ENCODE measurements around the gene PRUNE1. TPM values are rescaled to one million over a fixed set of nuclear protein-coding genes. Genes with fewer than 3 reads are reported as not detected.

PRUNE1 gene
- total RNA-seq, 4 donors from 2014 or later, result 16.5 to 24.2 (median 20.4) TPM

GRCh38 chr1:150974580-150975478 is 33.4 kb upstream of the PRUNE1 start, which contains the start of gene CERS2:
Gene CERS2 (minus strand): TSS chr1:150974835. CDS start chr1:150969090, 5,745 bp downstream.
- Histone ChIP-seq H3K4me1 (peaks cover 77% of the 10 kb centered on the region), H3K4me3 (peak within 1 kb of the TSS; percentile 69), H3K36me3 (no peaks in the 10 kb centered on the region), H3K27ac (peak within 1 kb of the TSS; percentile 97), H3K9me3 (no peaks in the 10 kb centered on the region), H3K27me3 (no peaks in the 10 kb centered on the region)
- peak; percentile 89 to 91 for DNase-seq (ENCODE audit: low spot score in 2 of 2)
- 21% methylated on average over 25 of the region's 106 CpGs for WGBS
- TF ChIP-seq EP300 (IDR thresholded peaks at IDR 0.05), result no peak
- TF ChIP-seq POLR2A (IDR thresholded peaks at IDR 0.05), result peak in 1 of 2 donors; percentile 65

GRCh38 chr1:150976401-150976821 is 31.8 kb upstream of the PRUNE1 start:
- no peak overlapping the region for H3K4me3 ChIP-seq
- peaks cover 69% of the 10 kb centered on the region for H3K4me1 ChIP-seq
- H3K9me3 ChIP-seq, result no peaks in the 10 kb centered on the region
- no peaks in the 10 kb centered on the region for H3K36me3 ChIP-seq
- TF ChIP-seq CTCF (IDR thresholded peaks at IDR 0.05) (no peak), POLR2AphosphoS5 (IDR thresholded peaks at IDR 0.05) (no peak), EP300 (IDR thresholded peaks at IDR 0.05) (no peak), POLR2A (IDR thresholded peaks at IDR 0.05) (no peak)
- H3K27me3 ChIP-seq, result no peaks in the 10 kb centered on the region
- peak overlapping the region; percentile 45 for H3K27ac ChIP-seq
- DNase-seq (ENCODE audit: low spot score in 2 of 2), result no peak
- WGBS, result 87% methylated on average over 9 of the region's 9 CpGs

- WGBS, result 36% methylated on average over 10 of the region's 11 CpGs
- DNase-seq (ENCODE audit: low spot score in 2 of 2), result peak in 1 of 2 donors; percentile 88
- H3K27ac ChIP-seq, result peak overlapping the region; percentile 45
- H3K4me1 ChIP-seq, result peaks cover 69% of the 10 kb centered on the region
- TF ChIP-seq POLR2A (IDR thresholded peaks at IDR 0.05) (peak in 1 of 2 donors; percentile 7), EP300 (IDR thresholded peaks at IDR 0.05) (no peak)
- H3K36me3 ChIP-seq, result no peaks in the 10 kb centered on the region
- no peaks in the 10 kb centered on the region for H3K27me3 ChIP-seq
- no peaks in the 10 kb centered on the region for H3K9me3 ChIP-seq
- peak overlapping the region; percentile 9 for H3K4me3 ChIP-seq
These were observed 31.2 kb upstream of the PRUNE1 start for GRCh38 chr1:150976879-150977694.

GRCh38 chr1:150979092-150980056 is 28.9 kb upstream of the PRUNE1 start:
- 24% methylated on average over 21 of the region's 23 CpGs for WGBS
- H3K9me3 ChIP-seq, result no peaks in the 10 kb centered on the region
- no peaks in the 10 kb centered on the region for H3K36me3 ChIP-seq
- H3K4me3 ChIP-seq, result peak overlapping the region; percentile 19
- no peaks in the 10 kb centered on the region for H3K27me3 ChIP-seq
- H3K27ac ChIP-seq, result peak overlapping the region; percentile 40
- peak; percentile 92 for DNase-seq (ENCODE audit: low spot score in 2 of 2)
- TF ChIP-seq POLR2AphosphoS5 (IDR thresholded peaks at IDR 0.05), result no peak
- peak; percentile 98 to 100 for TF ChIP-seq CTCF (IDR thresholded peaks at IDR 0.05)
- peaks cover 58% of the 10 kb centered on the region for H3K4me1 ChIP-seq

- no peak overlapping the region for H3K4me3 ChIP-seq
- H3K27ac ChIP-seq, result no peak overlapping the region
- 63% methylated on average over 5 of the region's 6 CpGs for WGBS
- no peaks in the 10 kb centered on the region for H3K27me3 ChIP-seq
- H3K36me3 ChIP-seq, result no peaks in the 10 kb centered on the region
- H3K9me3 ChIP-seq, result no peaks in the 10 kb centered on the region
- TF ChIP-seq POLR2A (IDR thresholded peaks at IDR 0.05) (no peak), EP300 (IDR thresholded peaks at IDR 0.05) (no peak), POLR2AphosphoS5 (IDR thresholded peaks at IDR 0.05) (no peak), CTCF (IDR thresholded peaks at IDR 0.05) (no peak)
- no peak for DNase-seq (ENCODE audit: low spot score in 2 of 2)
- peaks cover 50% of the 10 kb centered on the region for H3K4me1 ChIP-seq
These were observed 27.0 kb upstream of the PRUNE1 start for GRCh38 chr1:150981177-150981804.
